Skeletal muscle cell (primary cell): Measurements from ENCODE around the gene MKNK2.

Experiments
- DNase-seq: peaks from one replicate; pipeline ENCODE4 v3.0.0-alpha.2; 2010; ENCODE audit warnings: low read depth
- H3K4me3 ChIP-seq: 2 replicates; pipeline ENCODE4 v1.5.1; 2011; ENCODE audit warnings: low read depth, mild to moderate bottlenecking, control low read depth, low read length, moderate library complexity

Gene MKNK2

GRCh38 chr19:2047076-2047448, 4.0 kb downstream of the MKNK2 start:
- no peak for DNase-seq
- H3K4me3 ChIP-seq = no peak overlapping the region

DNA sequence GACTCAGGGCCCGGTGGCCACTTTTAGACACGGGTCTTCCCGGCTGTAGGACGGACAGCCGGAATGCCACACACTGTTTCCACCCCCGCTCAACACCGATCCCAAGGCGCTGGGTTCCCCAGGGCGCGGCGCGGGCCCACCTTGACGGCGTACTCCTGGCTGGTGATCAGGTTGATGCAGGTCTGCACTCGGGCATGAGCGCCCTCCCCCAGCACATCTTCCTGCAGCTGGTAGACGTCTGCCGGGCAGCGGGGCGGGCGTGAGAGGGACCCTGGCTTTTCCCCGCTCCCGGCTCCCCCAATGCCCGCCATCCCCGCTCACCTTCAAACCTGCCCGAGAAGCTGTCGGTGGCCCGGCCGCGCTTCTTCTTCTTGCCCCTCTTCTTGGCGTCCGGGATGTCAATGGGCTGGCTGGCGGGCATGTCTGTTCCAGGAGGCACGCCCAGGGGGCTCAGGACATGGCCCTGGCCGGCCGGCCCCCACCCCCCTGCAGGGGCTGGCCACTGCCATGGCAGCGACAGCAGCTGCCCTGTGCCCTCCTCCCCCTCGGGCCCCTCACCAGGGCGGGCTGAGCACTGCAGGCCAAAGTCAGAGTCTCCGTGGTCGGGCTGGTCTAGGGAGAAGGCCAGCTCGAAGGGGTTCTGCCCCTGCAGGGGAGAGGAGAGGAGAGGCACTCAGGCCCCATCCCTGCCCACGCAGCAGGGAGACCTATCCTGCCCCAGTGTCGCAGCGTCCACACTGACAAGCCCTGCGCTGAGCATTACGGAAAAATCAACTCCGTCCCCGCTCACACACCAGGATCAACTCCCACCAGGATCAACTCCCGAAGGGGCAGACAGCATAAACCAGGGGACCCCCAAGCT, 4.8 kb downstream of the MKNK2 start:
- DNase-seq = no peak
- no peak overlapping the region for H3K4me3 ChIP-seq

- no peak overlapping the region for H3K4me3 ChIP-seq
- DNase-seq = no peak
Observed at GRCh38 chr19:2045501-2046045, 5.5 kb downstream of the MKNK2 start.

DNA sequence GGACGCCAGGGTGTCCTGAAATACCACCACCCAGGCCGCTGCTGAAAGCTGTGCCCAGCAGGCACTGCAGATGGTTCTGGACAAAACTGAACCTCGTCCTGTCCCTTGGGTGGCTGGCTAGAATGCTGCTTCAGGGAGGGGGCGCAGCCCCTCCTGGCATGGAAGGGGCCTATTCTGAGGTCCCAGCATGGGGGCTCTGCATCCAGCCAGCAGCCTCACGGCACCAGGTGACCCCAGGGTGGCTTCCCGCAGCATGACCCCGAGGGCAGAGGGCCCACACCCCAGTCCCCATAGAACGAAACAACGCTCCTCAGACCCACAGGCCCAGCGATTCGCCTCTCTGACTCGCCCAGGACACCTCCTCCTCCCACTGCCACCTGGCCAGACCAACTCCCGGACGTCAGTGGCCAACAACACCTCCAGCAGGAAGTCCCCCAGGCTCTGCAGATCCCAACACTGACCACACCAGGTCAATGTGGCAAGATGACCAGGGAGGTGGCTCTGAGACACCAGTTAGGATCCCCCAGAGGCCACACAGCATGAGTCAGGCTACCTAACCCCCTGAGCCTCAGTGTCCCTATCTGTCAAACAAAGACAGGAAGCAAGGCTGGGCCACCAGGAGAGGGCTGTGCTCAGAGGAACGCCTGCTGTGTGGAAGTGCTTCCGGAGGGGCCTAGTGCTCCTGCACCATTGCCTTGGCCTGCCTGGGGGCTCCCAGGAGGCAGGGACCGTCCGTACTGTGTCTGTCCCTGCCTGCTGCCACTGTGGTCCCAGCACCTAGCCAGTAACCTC, 6.1 kb downstream of the MKNK2 start:
- DNase-seq = no peak
- H3K4me3 ChIP-seq = no peak overlapping the region

DNA sequence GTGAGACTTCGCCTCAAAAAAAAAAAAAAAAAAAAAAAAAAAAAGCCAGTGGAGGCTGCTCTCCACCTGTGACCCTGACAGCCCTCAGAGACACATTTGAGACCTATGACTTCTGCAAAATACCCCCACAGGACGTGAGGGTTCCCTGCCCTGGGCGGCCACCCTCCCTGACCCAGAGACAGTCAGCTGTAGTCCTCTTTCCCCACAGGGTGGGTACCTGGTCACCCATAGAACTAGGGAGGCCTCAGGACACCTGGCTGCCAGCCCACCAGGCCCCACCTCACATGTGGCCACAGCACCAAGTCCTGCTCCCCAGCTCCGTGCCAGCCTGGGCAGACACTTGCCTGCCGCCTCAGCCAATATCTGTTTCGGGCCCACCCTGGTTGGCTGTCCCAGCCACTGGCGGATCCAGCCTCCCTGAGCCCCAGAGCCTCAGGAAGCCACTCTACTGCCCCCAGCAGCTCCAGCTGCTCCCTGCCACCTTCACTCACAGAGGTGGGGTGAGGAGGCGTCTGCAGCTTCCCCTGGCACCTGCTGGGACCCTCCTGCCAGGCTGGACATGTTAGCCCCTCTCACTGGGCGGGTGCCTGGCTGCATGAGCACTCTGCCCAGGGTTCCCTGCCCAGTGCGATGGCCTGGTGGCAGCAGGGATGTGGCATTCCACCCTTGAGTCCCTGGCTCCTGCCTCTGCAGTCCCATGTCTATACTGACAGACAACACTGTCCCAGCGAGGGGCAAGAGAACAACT, 6.9 kb downstream of the MKNK2 start:
- DNase-seq = no peak
- H3K4me3 ChIP-seq = no peak overlapping the region

- no peak overlapping the region for H3K4me3 ChIP-seq
- DNase-seq = no peak
Observed at GRCh38 chr19:2043251-2043641, 7.8 kb downstream of the MKNK2 start.

DNA sequence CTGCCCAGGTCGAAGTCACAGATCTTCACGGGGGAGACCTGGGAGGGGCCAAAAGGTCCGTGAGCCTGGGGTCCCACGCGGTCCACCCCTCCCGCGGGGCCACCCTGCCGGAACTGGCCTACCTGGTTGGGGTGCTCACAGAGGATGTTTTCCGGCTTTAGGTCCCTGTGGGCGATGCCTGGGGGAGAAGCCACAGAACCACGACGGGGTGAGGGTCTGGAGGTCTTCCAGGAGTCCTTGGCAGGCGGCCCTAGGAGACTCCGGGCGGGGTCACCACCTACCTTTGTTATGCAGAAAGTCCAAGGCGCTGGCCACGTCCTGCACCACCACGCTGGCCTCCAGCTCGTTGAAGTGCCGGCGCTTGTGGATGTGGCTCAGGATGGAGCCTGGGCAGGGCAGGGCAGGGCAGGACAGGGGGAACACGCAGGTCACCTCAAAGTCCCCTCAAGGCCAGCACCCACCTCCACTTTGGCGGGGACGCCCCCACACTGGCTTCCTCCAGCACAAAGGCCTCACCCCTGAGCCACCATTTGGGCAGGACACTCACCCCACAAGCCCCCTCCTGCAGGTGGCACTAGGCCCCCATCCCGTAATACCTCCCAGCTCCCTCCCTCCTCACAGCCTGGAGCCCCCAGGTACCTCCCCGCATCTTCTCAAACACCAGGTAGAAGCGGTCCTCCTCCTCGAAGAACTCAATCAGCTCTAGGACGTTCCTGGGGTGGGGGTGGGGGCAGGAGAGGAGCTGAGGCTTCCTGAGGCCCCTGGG, 8.4 kb downstream of the MKNK2 start:
- H3K4me3 ChIP-seq = no peak overlapping the region
- DNase-seq = no peak

DNA sequence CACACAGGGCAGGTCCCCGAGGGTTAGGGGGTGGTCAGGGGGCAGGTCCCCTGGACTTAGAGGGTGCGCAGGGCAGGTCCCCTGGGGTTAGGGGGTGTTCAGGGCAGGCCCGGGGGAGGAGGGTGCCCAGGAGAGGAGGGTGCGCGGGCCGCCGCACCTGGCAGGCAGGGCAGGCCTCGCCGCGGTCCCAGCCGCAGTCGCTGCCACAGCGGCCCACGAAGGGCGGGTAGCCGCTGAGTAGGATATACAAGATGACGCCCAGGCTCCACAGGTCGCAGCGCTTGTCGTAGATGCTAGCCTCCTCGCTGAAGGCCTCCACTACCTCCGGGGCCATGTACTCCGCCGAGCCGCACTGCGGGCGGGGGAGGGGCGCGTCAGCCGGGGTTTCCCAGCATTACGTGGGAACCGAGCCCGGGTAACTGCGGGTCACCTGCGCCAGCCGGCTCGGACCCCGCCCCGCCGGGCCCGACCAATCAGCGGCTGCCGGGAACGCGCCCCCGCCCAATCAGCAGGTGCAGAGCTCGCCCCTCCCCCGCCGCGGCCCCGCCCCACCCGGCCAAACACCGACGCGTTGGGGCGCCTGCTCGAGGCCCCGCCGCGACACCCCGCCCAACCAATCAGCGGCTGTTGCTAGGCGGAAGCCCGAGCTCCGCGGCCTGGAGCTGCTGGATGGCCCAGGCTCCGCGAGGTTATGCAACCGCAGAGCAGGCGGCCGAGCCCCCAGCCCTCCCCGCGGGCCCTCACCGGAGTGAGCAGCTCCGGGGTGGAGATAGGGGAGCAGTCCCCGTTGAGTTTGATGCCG, 9.2 kb downstream of the MKNK2 start:
- peak; percentile 77 for DNase-seq
- H3K4me3 ChIP-seq = no peak overlapping the region

DNA sequence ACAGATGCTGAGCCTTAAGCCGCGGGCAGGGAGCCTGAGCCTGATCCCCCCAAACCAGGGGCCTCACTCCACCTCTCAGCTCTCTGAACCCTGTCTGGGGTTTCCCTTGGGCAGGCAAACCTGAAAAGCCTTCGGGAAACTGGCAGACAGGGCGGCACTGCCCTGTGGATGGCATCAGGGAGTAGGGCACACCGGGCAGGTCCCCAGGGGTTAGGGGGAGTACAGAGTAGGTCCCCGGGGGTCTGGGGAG, 9.7 kb downstream of the MKNK2 start:
- no peak for DNase-seq
- no peak overlapping the region for H3K4me3 ChIP-seq

- DNase-seq = no peak
- no peak overlapping the region for H3K4me3 ChIP-seq
Observed at GRCh38 chr19:2040647-2041432, 10.2 kb downstream of the MKNK2 start.

- DNase-seq = no peak
- H3K4me3 ChIP-seq = no peak overlapping the region
Observed at GRCh38 chr19:2039959-2040646, 10.9 kb downstream of the MKNK2 start.

DNA sequence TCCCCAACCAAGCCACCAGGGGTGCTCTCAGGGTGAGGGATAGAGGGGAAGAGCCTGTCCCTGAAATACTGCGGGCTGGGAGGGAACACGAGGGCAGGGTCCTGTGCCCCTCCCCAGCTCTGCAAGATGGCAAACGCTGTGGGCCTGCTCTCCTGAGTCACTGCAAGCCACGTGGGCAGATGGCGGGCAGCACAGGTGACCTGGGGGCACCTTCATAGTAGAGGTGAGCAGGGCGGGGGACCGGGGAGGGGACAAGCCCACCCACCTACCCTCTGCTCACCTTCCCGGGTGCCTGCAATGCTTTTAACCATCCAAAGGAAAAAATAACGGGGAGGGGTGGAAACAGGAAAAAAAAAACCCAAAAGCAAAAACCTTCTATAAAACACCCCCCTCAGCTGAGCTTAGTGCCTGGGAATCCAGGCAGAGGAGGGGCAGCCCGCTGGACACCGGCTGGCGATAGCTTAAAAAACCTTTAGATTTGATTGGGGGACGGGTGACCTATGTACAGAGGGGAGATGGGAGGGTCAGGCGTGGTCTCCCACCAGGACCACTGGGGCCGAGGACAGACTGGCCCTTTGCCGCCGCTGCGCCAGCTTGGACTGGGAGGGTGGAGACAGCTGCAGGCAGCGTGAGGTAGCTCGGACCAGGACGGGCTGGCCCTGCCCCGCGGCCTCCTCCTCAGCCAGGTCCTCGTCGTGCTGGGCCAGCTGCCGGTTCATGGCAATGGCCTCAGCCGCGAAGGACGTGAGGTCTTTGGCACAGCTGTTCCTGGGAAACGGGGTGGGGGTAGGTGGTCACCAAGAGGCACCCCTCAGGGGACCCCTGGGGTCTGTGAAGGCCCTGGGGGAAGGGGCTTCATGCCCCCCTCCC, 11.7 kb downstream of the MKNK2 start:
- H3K4me3 ChIP-seq = no peak overlapping the region
- no peak for DNase-seq

DNA sequence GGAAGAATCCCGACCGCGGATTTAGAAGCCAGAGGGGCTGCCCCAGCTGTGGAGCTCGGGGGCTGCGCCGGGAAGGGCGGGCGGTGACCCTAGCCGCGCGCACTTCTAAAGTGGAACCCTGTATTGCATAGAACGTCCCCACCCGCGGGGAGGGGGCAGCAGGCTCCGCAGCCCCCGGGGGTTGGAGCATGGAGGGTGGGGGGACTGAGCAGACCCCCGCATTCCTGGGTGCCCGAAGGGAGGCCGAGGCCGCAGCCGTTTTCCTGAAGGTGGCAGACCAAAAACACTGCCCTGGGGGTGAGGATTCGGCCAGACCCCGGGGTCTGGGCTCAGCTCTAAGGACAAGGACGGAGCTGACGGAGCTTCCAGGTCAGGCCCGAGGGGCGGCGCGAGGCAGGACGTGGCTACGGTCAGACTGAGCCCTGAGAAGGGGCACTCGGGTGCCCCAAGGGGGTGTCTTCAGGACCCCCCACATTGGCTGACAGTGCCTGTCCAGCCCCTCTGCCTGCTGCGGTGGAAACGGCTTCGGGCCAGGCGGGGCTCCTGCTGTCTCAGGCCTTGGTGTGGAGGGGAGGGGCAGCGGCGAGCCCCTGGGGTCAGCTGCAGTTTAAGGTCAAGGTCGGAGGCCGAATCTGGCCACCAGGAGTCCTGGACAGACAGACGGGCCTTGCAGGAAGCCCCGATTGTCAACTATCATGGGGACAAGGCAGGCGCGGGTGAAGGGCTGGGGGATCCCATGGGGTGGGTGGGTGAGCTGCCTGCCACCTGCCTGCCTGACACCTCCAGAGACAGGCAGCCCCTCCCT, 12.6 kb downstream of the MKNK2 start:
- no peak for DNase-seq
- H3K4me3 ChIP-seq = no peak overlapping the region

DNA sequence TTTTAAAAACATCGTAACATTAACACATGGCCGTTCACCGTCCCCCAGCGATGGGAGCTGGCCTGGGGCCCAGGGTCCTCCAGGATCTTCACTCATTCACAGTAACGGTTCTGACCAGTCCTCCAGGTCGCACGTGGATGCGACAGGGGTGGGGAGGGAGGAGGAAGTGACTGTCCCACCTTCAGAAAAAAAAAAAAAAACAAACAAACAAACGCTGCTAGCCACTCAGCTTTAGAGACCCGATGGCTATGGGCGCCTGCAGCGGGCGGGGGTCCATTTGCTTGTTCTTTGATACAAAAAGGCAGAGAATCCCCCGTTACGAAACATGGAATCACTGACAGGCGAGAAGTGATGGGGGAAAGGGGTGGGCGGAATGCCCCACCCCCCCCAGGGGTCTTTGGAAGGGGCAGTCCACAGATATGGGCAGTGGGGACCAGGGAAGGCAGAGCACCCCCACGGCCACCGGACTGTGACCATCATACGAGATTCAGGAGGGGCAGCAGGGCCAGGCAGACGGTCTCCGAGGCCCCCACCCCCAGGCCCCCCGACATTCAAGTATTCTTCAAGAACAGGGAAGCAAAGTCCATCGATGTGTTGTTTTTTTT, 13.3 kb downstream of the MKNK2 start:
- H3K4me3 ChIP-seq = no peak overlapping the region
- DNase-seq = no peak

DNA sequence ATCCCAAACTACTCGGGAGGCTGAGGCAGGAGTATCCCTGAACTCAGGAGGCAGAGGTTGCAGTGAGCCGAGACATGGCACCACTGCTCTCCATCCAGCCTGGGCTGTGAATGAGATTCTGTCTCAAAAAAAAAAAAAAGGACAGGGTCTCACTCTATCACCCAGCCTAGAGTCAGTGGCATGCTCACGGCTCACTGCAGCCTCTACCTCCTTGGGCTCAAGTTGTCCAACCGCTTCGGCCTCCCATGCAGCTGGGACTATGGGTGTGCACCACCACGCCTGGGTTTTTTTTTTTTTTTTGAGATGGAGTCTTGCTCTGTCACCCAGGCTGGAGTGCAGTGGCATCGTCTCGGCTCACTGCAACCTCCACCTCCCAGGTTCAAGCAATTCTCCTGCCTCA, 14.6 kb downstream of the MKNK2 start:
- no peak overlapping the region for H3K4me3 ChIP-seq
- DNase-seq = no peak
